Sigmoid colon (tissue), 4 donors: ENCODE data around the gene PRXL2A.
"Not testable (repeated sequence)": the region's sequence is repeated elsewhere in the genome, so short reads cannot be mapped to it uniquely, and the experiment has no call there.

ENCODE experiments used
- CTCF ChIP-seq, 4 experiments: fragments of 450-650 bp in 3 of 4; fragments of 200-600 bp in 1 of 4; IDR thresholded peaks; one replicate each; pipeline ENCODE4 v1.5.1; 2016 to 2019; ENCODE audit warnings: antibody characterized with exemption in 4 of 4, mild to moderate bottlenecking in 3 of 4, moderate library complexity in 2 of 4
- POLR2A ChIP-seq, 2 donors: fragments of 450-650 bp; IDR thresholded peaks; one replicate each; pipeline ENCODE4 v1.6.1; 2016; ENCODE audit warnings: antibody characterized with exemption in 2 of 2, mild to moderate bottlenecking in 2 of 2, moderate library complexity in 2 of 2
- POLR2AphosphoS5 ChIP-seq, 4 donors: sonication (generic); formaldehyde crosslinking; IDR thresholded peaks; one replicate each; pipeline ENCODE4 v1.6.1; 2017; ENCODE audit warnings: antibody characterized with exemption in 4 of 4

- not testable (repeated sequence) for TF ChIP-seq CTCF, POLR2A, POLR2AphosphoS5 (IDR thresholded peaks at IDR 0.05)
These were observed 8.9 kb downstream of the PRXL2A start for GRCh38 chr10:80417256-80417655.
